Effector memory CD4-positive, alpha-beta T cell (primary cell): Measurements from ENCODE around the gene EDC4.

ENCODE experiments used
- DNase-seq, 3 donors: peaks; one replicate each; pipeline ENCODE4 v3.0.0-alpha.2; 2020
- H3K27ac ChIP-seq: 2 replicates; pipeline ENCODE4 v1.7.0; 2013; ENCODE audit warnings: mild to moderate bottlenecking, low read length, moderate library complexity; ENCODE audit not compliant: insufficient read depth, poor library complexity, severe bottlenecking
- H3K27me3 ChIP-seq: replicated peaks from 2 replicates; pipeline ENCODE4 v1.7.0; 2013; ENCODE audit warnings: mild to moderate bottlenecking, low read length; ENCODE audit not compliant: insufficient read depth, control insufficient read depth, poor library complexity, severe bottlenecking
- H3K36me3 ChIP-seq: 2 replicates; pipeline ENCODE4 v1.7.0; 2013; ENCODE audit warnings: mild to moderate bottlenecking, low read length, moderate library complexity; ENCODE audit not compliant: control insufficient read depth, insufficient read depth
- H3K4me1 ChIP-seq: 2 replicates; pipeline ENCODE4 v1.7.0; 2013; ENCODE audit warnings: low read length, mild to moderate bottlenecking; ENCODE audit not compliant: control insufficient read depth, insufficient read depth, poor library complexity, severe bottlenecking
- H3K4me3 ChIP-seq: 2 replicates; pipeline ENCODE4 v1.7.0; 2013; ENCODE audit warnings: low read length, low read depth, mild to moderate bottlenecking; ENCODE audit not compliant: insufficient read depth, poor library complexity, severe bottlenecking
- H3K9me3 ChIP-seq: 2 replicates; pipeline ENCODE4 v1.7.0; 2013; ENCODE audit warnings: mild to moderate bottlenecking, low read length, moderate library complexity; ENCODE audit not compliant: control insufficient read depth

Gene EDC4

DNA sequence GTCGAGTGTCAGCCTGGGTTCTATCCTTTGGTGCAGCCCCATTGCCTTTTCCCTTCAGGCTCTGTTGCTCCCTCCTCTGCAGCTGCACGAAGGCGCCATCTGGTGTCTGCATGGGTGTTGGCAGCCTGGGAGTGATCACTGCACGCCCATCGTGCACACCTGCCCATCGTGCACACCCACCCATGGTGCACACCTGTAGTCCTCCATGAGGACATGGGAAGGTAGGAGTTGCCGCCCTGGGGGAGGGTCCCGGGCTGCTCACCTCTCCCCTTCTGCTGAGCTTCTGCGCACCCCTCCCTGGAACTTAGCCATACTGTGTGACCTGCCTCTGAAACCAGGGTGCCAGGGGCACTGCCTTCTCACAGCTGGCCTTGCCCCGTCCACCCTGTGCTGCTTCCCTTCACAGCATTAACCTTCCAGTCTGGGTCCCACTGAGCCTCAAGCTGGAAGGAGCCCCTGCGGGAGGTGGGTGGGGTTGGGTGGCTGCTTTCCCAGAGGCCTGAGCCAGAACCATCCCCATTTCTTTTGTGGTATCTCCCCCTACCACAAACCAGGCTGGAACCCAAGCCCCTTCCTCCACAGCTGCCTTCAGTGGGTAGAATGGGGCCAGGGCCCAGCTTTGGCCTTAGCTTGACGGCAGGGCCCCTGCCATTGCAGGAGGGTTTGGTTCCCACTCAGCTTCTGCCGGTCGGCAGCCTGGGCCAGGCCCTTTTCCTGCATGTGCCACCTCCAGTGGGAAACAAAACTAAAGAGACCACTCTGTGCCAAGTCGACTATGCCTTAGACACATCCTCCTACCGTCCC lies 55.9 kb downstream of the EDC4 start:
- Histone ChIP-seq H3K27ac (no peak overlapping the region), H3K4me3 (no peak overlapping the region), H3K9me3 (no peaks in the 10 kb centered on the region), H3K27me3 (no peaks in the 10 kb centered on the region), H3K36me3 (peaks cover 33% of the 10 kb centered on the region), H3K4me1 (peaks cover 3% of the 10 kb centered on the region)
- peak; percentile 51 to 65 (median 53) for DNase-seq

DNA sequence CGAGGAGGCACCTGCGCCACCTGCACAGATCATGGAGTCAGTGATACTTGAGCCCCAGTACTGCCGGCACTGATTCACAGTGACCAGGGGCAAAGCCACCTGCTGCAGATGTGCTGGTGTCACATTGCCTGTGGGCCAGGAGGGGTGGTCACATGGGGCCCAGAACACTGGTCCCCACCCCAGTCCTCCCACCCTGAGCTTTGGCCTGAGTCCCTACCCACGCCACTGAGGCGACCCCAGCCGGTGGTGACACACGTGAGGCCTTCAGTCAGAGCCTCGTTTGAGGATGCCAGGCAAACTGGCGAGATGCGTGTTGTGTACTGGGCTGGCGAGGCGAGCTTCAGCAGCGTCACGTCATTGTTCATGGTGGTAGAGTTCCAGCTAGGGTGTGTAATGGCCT lies 57.3 kb downstream of the EDC4 start:
- Histone ChIP-seq H3K9me3 (no peaks in the 10 kb centered on the region), H3K4me1 (peaks cover 6% of the 10 kb centered on the region), H3K4me3 (no peak overlapping the region), H3K27ac (no peak overlapping the region), H3K27me3 (no peaks in the 10 kb centered on the region), H3K36me3 (peaks cover 41% of the 10 kb centered on the region)
- no peak for DNase-seq

DNA sequence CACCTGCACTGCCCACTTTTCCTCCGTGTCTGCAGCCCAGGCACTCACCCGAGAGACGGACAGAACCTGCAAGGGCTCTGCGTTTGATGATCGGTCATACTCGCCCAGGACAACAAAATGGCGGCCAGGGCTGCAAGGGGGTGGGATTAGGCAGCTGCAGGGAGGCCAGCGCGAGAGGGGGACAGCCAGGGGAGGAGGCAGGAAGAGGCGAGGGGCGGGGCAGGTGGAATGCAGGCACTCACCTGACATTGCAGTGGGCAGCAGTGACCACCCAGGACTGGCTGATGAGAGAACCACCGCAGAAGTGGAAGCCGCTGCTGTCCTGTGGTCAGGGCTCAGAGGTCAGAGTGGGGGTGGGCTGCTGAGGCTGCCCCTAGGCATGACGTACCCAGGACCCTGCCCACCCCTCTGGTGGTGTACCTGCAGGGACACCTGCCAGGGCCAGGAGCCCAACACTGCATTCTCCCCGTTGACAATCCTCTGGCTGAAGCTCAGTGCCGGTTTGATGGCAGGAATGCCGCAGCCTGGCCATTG lies 57.9 kb downstream of the EDC4 start:
- peaks cover 42% of the 10 kb centered on the region for H3K36me3 ChIP-seq
- no peak for DNase-seq
- H3K27me3 ChIP-seq, result no peaks in the 10 kb centered on the region
- H3K9me3 ChIP-seq, result no peaks in the 10 kb centered on the region
- peaks cover 9% of the 10 kb centered on the region for H3K4me1 ChIP-seq
- H3K27ac ChIP-seq, result no peak overlapping the region
- H3K4me3 ChIP-seq, result no peak overlapping the region
